ENCODE measurements around the gene PSMD3.

Gene PSMD3

DNA sequence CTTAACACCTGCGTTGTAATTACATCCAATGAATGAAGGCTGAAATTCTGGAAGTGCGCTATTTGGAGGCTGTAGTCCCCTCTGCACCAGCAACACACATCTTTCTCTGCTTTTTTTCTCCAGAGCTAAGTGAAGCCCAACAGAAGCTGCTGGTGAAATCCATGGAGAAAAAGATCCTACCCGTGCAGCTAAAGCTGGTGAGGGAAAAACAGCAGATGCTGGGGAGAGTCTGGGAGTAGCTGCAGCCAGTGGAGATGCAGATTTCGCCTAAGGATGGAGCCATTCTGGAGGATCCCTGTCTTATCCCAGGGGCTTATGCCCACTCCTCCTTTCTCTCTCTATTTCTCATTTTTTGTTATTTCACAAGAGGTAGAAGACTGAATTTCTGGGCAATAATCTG lies 4.8 kb upstream of the PSMD3 start:
- no peaks in the 10 kb centered on the region for H3K27me3 ChIP-seq (ENCODE audit: insufficient read depth, low read depth, severe bottlenecking)
- H3K9me3 ChIP-seq (ENCODE audit: severe bottlenecking), result no peaks in the 10 kb centered on the region

DNA sequence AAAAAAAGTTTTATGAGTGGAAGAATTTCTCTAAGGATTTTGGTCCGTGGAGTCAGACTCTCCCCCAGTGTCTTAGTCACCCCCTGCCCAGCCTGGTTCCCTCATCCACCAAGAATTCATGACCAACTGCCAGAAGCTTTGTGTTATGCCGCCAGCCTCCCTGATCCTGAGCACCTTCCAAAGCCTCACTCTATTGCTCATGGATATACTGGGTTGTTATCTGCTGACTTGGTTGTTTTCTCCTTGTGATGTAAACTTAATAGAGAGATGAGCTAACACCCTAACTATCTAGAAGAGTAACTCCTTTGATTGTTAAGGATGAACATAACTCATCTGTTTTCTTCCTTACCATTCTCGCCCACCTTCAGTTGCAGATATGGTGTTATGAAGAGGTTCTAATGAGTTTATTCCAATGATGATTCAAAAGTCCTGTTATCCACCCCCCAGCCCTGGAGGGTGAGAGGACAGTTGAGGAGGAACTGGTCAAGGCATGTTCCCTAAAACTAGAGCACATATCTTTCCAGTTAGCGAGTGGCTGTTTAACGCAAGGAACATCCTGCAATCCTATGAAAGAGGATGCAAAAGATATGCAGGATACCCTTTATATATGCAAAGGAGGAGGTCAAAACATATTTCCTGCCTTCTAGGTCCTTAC lies 1.5 kb upstream of the PSMD3 start:
- no peak for DNase-seq
- H3K4me3 ChIP-seq (ENCODE audit: low read depth, low read length), result no peak overlapping the region
- H3K27ac ChIP-seq, result no peak overlapping the region
- H3K9me3 ChIP-seq (ENCODE audit: severe bottlenecking), result no peaks in the 10 kb centered on the region
- TF ChIP-seq, protein P1, sequence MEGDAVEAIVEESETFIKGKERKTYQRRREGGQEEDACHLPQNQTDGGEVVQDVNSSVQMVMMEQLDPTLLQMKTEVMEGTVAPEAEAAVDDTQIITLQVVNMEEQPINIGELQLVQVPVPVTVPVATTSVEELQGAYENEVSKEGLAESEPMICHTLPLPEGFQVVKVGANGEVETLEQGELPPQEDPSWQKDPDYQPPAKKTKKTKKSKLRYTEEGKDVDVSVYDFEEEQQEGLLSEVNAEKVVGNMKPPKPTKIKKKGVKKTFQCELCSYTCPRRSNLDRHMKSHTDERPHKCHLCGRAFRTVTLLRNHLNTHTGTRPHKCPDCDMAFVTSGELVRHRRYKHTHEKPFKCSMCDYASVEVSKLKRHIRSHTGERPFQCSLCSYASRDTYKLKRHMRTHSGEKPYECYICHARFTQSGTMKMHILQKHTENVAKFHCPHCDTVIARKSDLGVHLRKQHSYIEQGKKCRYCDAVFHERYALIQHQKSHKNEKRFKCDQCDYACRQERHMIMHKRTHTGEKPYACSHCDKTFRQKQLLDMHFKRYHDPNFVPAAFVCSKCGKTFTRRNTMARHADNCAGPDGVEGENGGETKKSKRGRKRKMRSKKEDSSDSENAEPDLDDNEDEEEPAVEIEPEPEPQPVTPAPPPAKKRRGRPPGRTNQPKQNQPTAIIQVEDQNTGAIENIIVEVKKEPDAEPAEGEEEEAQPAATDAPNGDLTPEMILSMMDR (IDR thresholded peaks at IDR 0.05; ENCODE audit: low read depth, low read length), result no peak
- H3K27me3 ChIP-seq (ENCODE audit: insufficient read depth, low read depth, severe bottlenecking), result no peaks in the 10 kb centered on the region
- H3K36me3 ChIP-seq, result peaks cover 17% of the 10 kb centered on the region

More for the DNA sequence above, 4.8 kb upstream of the PSMD3 start:
- TF ChIP-seq, protein P1 (IDR thresholded peaks at IDR 0.05; ENCODE audit: low read depth, low read length), result no peak
- DNase-seq, result no peak
- H3K4me3 ChIP-seq (ENCODE audit: low read depth, low read length), result no peak overlapping the region
- H3K36me3 ChIP-seq, result peaks cover 1% of the 10 kb centered on the region
- H3K27ac ChIP-seq, result no peak overlapping the region

- peaks cover 25% of the 10 kb centered on the region for H3K36me3 ChIP-seq
- H3K27me3 ChIP-seq (ENCODE audit: insufficient read depth, low read depth, severe bottlenecking), result no peaks in the 10 kb centered on the region
- peak overlapping the region; percentile 98 for H3K4me3 ChIP-seq (ENCODE audit: low read depth, low read length)
- DNase-seq, result peak; percentile 78
- H3K27ac ChIP-seq, result peak overlapping the region; percentile 66
- TF ChIP-seq, protein P1 (IDR thresholded peaks at IDR 0.05; ENCODE audit: low read depth, low read length), result peak; percentile 57
- H3K9me3 ChIP-seq (ENCODE audit: severe bottlenecking), result no peaks in the 10 kb centered on the region
These were observed 685 bp upstream of the PSMD3 start for GRCh38 chr17:39979893-39980350.

DNA sequence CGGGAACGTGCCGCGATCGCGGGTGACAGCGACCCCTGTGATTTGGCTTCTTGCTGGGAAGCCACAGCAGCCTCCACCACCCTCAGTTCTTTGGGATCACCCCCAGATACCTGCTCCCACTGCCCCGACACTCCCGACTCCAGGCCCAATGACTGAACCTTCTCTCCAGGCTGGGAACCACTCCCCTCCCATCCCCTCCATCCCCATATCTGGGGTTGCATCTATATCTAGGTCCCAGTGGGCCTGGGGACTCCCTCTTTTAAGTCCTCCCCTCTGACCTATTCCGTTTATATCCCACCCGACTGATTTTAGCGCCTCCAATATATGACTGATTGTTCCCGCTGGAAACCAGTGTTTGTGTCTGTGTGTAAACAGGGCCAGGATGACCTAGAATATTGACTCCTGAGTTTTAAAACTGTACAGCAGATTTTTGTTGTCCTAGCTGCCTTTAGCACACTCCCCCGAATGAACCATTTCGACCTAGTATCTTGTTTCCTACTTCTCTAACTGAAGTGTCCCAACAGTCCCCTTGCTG lies 667 bp downstream of the PSMD3 start:
- no peaks in the 10 kb centered on the region for H3K27me3 ChIP-seq (ENCODE audit: insufficient read depth, low read depth, severe bottlenecking)
- H3K9me3 ChIP-seq (ENCODE audit: severe bottlenecking), result no peaks in the 10 kb centered on the region
- H3K27ac ChIP-seq, result peak overlapping the region; percentile 94
- no peak for DNase-seq
- peak overlapping the region; percentile 98 for H3K4me3 ChIP-seq (ENCODE audit: low read depth, low read length)
- TF ChIP-seq, protein P1 (IDR thresholded peaks at IDR 0.05; ENCODE audit: low read depth, low read length), result peak; percentile 27; the same call in 1 of the 2 replicates
- peaks cover 38% of the 10 kb centered on the region for H3K36me3 ChIP-seq

- peaks cover 44% of the 10 kb centered on the region for H3K36me3 ChIP-seq
- TF ChIP-seq, protein P1 (IDR thresholded peaks at IDR 0.05; ENCODE audit: low read depth, low read length), result no peak
- no peak for DNase-seq
- H3K27me3 ChIP-seq (ENCODE audit: insufficient read depth, low read depth, severe bottlenecking), result no peaks in the 10 kb centered on the region
- peak overlapping the region; percentile 94 for H3K27ac ChIP-seq
- H3K9me3 ChIP-seq (ENCODE audit: severe bottlenecking), result no peaks in the 10 kb centered on the region
- H3K4me3 ChIP-seq (ENCODE audit: low read depth, low read length), result peak overlapping the region; percentile 98
These were observed 1.3 kb downstream of the PSMD3 start for GRCh38 chr17:39981766-39982375.
